ENCODE results near the gene SH3RF3. TPM values are rescaled to one million over a fixed set of nuclear protein-coding genes. Genes with fewer than 3 reads are reported as not detected.

Gene SH3RF3
- total and polyA plus RNA-seq, 9 of the 15 experiments (the other 6 are each of a cell fraction or from before 2014, with no cell fraction given): 0.02 TPM; not detected in 8

GRCh38 chr2:109109342-109109741, 19.7 kb upstream of the SH3RF3 start:
- DNase-seq (ENCODE audit: extremely low read depth in 1 of 4, low spot score in 3 of 4) (no peak), FAIRE-seq (no peak), ATAC-seq (no peak)
- Histone ChIP-seq H3K9ac (ENCODE audit: insufficient read depth in 1 of 2, low read depth in 2 of 2, low read length in 2 of 2) (no peak overlapping the region), H3K27me3 (ENCODE audit: control insufficient read depth in 2 of 2, insufficient read depth in 2 of 2, low read length in 2 of 2) (peaks cover 10 to 24% of the 10 kb centered on the region in 2 experiments; a peak in 3 of 5 replicates), H3K27ac (ENCODE audit: extremely low read depth, low read depth, low read length) (no peak overlapping the region), H3K4me2 (ENCODE audit: insufficient read depth, low read length) (no peak overlapping the region), H3K36me3 (ENCODE audit: control insufficient read depth, insufficient read depth, low read length) (no peaks in the 10 kb centered on the region), H3K9me3 (replicated peaks; ENCODE audit: control insufficient read depth, insufficient read depth, low read depth, low read length) (no peaks in the 10 kb centered on the region), H3K9me1 (ENCODE audit: control insufficient read depth, insufficient read depth, low read length) (no peaks in the 10 kb centered on the region), H4K20me1 (replicated peaks; ENCODE audit: control insufficient read depth, insufficient read depth, low read length) (0 out of 2 replicates have a peak, but pooled peaks cover 3% of the 10 kb centered on the region), H3K4me1 (replicated peaks in 1 of 2; ENCODE audit: control insufficient read depth in 2 of 2, insufficient read depth in 2 of 2, low read length in 2 of 2) (no peaks in the 10 kb centered on the region), H3K79me2 (ENCODE audit: control insufficient read depth, insufficient read depth, low read length) (no peaks in the 10 kb centered on the region), H2AFZ (ENCODE audit: low read depth, low read length) (no peak overlapping the region), H3K4me3 (no peak overlapping the region)
- 8% methylated on average over 2 of the region's 2 CpGs for WGBS (ENCODE audit: insufficient coverage, low coverage, missing lambda C conversion rate)
- ChIA-PET CTCF (ENCODE audit: low intra/inter-chr PET ratio) (no interaction called here), POLR2A (no interaction called here)
- intact Hi-C loops (cut with micrococcal nuclease) (no loop called here), in situ Hi-C loops (cut with MboI) (no loop called here)
- no TSS peak for BruUV-seq (replicated peaks)
- TF ChIP-seq ZNF12 (CRISPR knock-in tag; IDR thresholded peaks at IDR 0.05): no peak
- no peak for TF ChIP-seq HMG20A (CRISPR knock-in tag; conservative IDR thresholded peaks at IDR 0.05)
- TF ChIP-seq, protein P1, sequence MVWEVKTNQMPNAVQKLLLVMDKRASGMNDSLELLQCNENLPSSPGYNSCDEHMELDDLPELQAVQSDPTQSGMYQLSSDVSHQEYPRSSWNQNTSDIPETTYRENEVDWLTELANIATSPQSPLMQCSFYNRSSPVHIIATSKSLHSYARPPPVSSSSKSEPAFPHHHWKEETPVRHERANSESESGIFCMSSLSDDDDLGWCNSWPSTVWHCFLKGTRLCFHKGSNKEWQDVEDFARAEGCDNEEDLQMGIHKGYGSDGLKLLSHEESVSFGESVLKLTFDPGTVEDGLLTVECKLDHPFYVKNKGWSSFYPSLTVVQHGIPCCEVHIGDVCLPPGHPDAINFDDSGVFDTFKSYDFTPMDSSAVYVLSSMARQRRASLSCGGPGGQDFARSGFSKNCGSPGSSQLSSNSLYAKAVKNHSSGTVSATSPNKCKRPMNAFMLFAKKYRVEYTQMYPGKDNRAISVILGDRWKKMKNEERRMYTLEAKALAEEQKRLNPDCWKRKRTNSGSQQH (CRISPR knock-in tag; IDR thresholded peaks at IDR 0.05): no peak
- no peak for TF ChIP-seq PTBP1 (IDR thresholded peaks at IDR 0.05; ENCODE audit: low read depth, low read length)
- TF ChIP-seq, protein P2, sequence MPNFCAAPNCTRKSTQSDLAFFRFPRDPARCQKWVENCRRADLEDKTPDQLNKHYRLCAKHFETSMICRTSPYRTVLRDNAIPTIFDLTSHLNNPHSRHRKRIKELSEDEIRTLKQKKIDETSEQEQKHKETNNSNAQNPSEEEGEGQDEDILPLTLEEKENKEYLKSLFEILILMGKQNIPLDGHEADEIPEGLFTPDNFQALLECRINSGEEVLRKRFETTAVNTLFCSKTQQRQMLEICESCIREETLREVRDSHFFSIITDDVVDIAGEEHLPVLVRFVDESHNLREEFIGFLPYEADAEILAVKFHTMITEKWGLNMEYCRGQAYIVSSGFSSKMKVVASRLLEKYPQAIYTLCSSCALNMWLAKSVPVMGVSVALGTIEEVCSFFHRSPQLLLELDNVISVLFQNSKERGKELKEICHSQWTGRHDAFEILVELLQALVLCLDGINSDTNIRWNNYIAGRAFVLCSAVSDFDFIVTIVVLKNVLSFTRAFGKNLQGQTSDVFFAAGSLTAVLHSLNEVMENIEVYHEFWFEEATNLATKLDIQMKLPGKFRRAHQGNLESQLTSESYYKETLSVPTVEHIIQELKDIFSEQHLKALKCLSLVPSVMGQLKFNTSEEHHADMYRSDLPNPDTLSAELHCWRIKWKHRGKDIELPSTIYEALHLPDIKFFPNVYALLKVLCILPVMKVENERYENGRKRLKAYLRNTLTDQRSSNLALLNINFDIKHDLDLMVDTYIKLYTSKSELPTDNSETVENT (CRISPR knock-in tag; IDR thresholded peaks at IDR 0.05): no peak
- no peak for TF ChIP-seq ZNF384 (IDR thresholded peaks at IDR 0.05; ENCODE audit: low read depth, low read length)
- TF ChIP-seq ZNF511 (CRISPR knock-in tag; IDR thresholded peaks at IDR 0.05): no peak
- no peak for TF ChIP-seq UBTF (IDR thresholded peaks at IDR 0.05; ENCODE audit: borderline replicate concordance in 1 of 2, low read depth in 2 of 2, low read length in 2 of 2)
- TF ChIP-seq HNRNPUL1 (IDR thresholded peaks at IDR 0.05; ENCODE audit: low read length): no peak
- TF ChIP-seq NR4A1 (CRISPR knock-in tag; IDR thresholded peaks at IDR 0.05): no peak
- no peak for TF ChIP-seq NR4A1 (tag; IDR thresholded peaks at IDR 0.05)
- TF ChIP-seq, protein P3, sequence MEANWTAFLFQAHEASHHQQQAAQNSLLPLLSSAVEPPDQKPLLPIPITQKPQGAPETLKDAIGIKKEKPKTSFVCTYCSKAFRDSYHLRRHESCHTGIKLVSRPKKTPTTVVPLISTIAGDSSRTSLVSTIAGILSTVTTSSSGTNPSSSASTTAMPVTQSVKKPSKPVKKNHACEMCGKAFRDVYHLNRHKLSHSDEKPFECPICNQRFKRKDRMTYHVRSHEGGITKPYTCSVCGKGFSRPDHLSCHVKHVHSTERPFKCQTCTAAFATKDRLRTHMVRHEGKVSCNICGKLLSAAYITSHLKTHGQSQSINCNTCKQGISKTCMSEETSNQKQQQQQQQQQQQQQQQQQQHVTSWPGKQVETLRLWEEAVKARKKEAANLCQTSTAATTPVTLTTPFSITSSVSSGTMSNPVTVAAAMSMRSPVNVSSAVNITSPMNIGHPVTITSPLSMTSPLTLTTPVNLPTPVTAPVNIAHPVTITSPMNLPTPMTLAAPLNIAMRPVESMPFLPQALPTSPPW (CRISPR knock-in tag; IDR thresholded peaks at IDR 0.05): no peak
- no peak for TF ChIP-seq EP400 (IDR thresholded peaks at IDR 0.05)
- no peak for TF ChIP-seq ZNF316 (IDR thresholded peaks at IDR 0.05)
- no peak for TF ChIP-seq IRF1 (CRISPR knock-in tag; IDR thresholded peaks at IDR 0.05; ENCODE audit: borderline replicate concordance)
